Superior temporal gyrus (tissue), 1 donor: Measurements from ENCODE around the gene C19orf18.
A peak's percentile ranks its signal among the peaks of the same experiment; 100 is the strongest.

Experiments
- DNase-seq: peaks from one replicate; pipeline ENCODE4 v3.0.0-alpha.2; 2016; ENCODE audit errors: extremely low spot score

Gene C19orf18

DNA sequence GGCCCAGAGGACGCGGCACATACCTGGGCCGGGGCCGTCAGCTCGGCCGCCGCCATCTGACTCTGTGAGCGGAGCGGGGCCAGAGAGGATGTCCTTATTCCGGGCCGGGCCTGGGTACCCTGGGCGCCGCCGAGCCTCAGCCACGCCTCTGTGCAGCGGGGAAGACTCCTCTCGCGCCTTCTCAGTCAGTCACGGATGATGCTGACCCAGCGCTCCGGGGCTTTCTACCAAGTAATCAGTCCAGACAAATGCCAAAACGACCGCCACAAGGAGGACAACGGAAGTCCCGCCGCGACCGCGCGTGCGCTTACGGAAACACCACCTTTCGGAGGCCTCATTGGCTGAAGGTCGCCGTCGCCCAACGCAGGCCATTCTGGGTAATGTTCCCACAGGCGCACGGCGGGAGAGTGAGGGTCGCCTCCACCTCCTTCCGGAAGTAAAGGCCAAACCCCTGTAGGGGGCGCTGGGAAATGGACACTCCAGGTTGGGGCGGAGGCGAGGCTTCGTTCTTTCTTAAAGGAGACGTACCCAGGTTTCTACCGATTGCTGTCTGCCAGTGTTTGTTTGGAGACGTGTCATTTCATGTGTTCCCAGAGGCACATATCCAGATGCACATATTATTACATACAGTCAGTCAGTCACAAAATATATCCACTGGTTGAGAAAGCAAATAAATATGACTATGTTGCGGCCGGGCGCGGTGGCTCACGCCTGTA, 26.8 kb downstream of the C19orf18 start, which contains the start of gene ZNF256:
TSS of gene ZNF256 (minus strand) at position 288 of the 716 bp plus-strand sequence. CDS start at position 56, 232 bp downstream.
- DNase-seq: peak; percentile 94

- no peak for DNase-seq
Observed at GRCh38 chr19:57947088-57947418, 27.3 kb downstream of the C19orf18 start.

DNA sequence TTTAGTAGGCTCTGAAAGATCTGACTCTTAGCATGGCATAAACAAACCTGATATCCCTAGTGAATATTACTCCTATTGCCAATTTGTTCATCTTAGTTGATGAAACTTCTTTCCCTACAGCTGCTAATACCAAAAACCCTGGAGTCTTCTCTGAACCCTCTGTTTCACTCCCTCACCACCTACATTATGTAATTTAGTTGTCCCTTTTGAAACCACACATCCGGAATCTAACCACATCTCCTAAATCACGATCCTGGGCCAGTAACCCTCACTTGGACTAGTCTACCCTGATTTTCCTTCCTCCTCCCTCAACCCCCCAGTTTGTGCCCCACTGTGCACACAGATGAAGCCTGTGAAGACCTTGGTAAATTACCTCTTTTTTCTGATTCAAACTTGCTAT, 28.0 kb downstream of the C19orf18 start:
- no peak for DNase-seq

- DNase-seq: no peak
Observed at GRCh38 chr19:57941593-57941992, 32.7 kb downstream of the C19orf18 start.

GRCh38 chr19:57935731-57936130, 38.6 kb downstream of the C19orf18 start:
- peak; percentile 73 for DNase-seq

GRCh38 chr19:57934820-57935665, 39.3 kb downstream of the C19orf18 start, which contains the start of gene ZNF418:
ZNF418 (minus strand) TSS chr19:57935402; CDS start chr19:57933822, 1,580 bp downstream.
- peak; percentile 98 for DNase-seq

GRCh38 chr19:57927587-57927986, 46.7 kb downstream of the C19orf18 start:
- DNase-seq: no peak

DNA sequence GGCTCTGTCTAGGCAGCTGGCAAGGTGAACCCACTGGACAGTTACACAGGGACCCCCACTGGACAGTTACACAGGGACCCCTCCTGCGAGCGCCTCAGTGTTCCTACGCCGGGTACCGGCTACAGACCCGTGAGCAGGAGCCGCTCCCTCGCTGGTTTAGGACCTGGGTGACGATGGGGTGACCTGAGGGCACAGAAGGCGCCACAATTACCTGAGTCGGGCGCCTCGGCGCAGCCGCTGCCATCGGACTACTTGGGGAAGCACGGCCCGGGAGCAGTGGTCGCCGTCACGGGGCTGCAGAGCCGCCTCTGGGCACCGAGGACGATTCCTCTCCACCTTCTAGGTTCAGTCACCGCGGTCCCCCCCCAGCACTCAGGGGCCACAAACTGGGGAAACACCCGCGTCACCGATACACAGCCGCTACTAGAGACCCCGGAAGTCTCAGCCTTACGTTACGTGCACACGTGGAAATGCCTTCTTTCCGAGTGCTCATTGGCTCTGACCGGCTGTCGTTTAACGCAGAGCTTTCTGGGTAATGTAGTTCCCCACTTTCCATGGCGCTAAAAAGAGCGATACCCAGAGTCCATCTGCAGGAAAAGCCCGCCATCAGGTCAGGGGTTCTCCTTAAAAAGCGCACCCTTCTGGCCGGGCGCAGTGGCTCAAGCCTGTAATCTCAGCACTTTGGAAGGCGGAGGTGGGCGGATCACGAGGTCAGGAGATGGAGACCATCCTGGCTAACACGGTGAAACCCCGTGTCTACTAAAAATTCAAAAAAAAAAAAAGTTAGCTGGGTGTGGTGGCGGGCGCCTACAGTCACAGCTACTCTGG, 58.0 kb downstream of the C19orf18 start, which contains the start of gene ZNF417:
TSS of gene ZNF417 (minus strand) at position 425 of the 828 bp plus-strand sequence. CDS start at position 244, 181 bp downstream.
- peak; percentile 98 for DNase-seq

GRCh38 chr19:57914531-57914930, 59.8 kb downstream of the C19orf18 start:
- no peak for DNase-seq
